HK-2 (cell line): ENCODE results near the gene PPP2R1B.
A peak's percentile ranks its signal among the peaks of the same experiment; 100 is the strongest.
"Not testable (repeated sequence)": the region's sequence is repeated elsewhere in the genome, so short reads cannot be mapped to it uniquely, and the experiment has no call there.

Experiments
- DNase-seq: peaks from one replicate; pipeline ENCODE4 v3.0.0-alpha.2; 2018; ENCODE audit not compliant: unreplicated experiment

PPP2R1B gene

GRCh38 chr11:111726301-111726713 is 39.9 kb downstream of the PPP2R1B start:
- DNase-seq: no peak

GRCh38 chr11:111725621-111726020 is 40.6 kb downstream of the PPP2R1B start:
- no peak for DNase-seq

GRCh38 chr11:111724615-111725129 is 41.5 kb downstream of the PPP2R1B start:
- no peak for DNase-seq

- DNase-seq: no peak
These were observed 42.6 kb downstream of the PPP2R1B start for GRCh38 chr11:111723595-111723994.

GRCh38 chr11:111722501-111722900 is 43.7 kb downstream of the PPP2R1B start:
- DNase-seq: no peak

- no peak for DNase-seq
These were observed 45.2 kb downstream of the PPP2R1B start for GRCh38 chr11:111720801-111721494.

- DNase-seq: no peak
These were observed 46.8 kb downstream of the PPP2R1B start for GRCh38 chr11:111719379-111719778.

GRCh38 chr11:111718859-111719258 is 47.3 kb downstream of the PPP2R1B start:
- no peak for DNase-seq

- DNase-seq: peak; percentile 35
These were observed 47.8 kb downstream of the PPP2R1B start for GRCh38 chr11:111718436-111718835.

GRCh38 chr11:111717660-111718059 is 48.5 kb downstream of the PPP2R1B start:
- DNase-seq: not testable (repeated sequence)

GRCh38 chr11:111715142-111715816 is 50.9 kb downstream of the PPP2R1B start:
- no peak for DNase-seq

- DNase-seq: no peak
These were observed 51.7 kb downstream of the PPP2R1B start for GRCh38 chr11:111714522-111714921.

- DNase-seq: no peak
These were observed 58.5 kb downstream of the PPP2R1B start for GRCh38 chr11:111707691-111708067.

GRCh38 chr11:111707039-111707690 is 59.0 kb downstream of the PPP2R1B start:
- no peak for DNase-seq

GRCh38 chr11:111703576-111703975 is 62.6 kb downstream of the PPP2R1B start:
- DNase-seq: no peak

GRCh38 chr11:111702623-111703022 is 63.6 kb downstream of the PPP2R1B start:
- DNase-seq: no peak

GRCh38 chr11:111700162-111700561 is 66.0 kb downstream of the PPP2R1B start:
- no peak for DNase-seq

- DNase-seq: no peak
These were observed 66.5 kb downstream of the PPP2R1B start for GRCh38 chr11:111699579-111700156.

- no peak for DNase-seq
These were observed 67.2 kb downstream of the PPP2R1B start for GRCh38 chr11:111698852-111699559.

GRCh38 chr11:111697933-111698371 is 68.2 kb downstream of the PPP2R1B start:
- DNase-seq: no peak

GRCh38 chr11:111696556-111696955 is 69.6 kb downstream of the PPP2R1B start:
- no peak for DNase-seq

- DNase-seq: no peak
These were observed 71.3 kb downstream of the PPP2R1B start for GRCh38 chr11:111694851-111695250.
